WTC11 (cell line): ENCODE results near the gene DENND6A.

ENCODE experiments used
- ATF1 ChIP-seq: sonication (generic); formaldehyde crosslinking; IDR thresholded peaks from 2 replicates; pipeline ENCODE4 v1.8.1; 2023; ENCODE audit warnings: mild to moderate bottlenecking, moderate library complexity, missing genetic modification reagents
- NR2C2 ChIP-seq: sonication (generic); formaldehyde crosslinking; IDR thresholded peaks from 2 replicates; pipeline ENCODE4 v1.8.0; 2022; ENCODE audit warnings: mild to moderate bottlenecking, missing genetic modification reagents
- TCF7 ChIP-seq: sonication (generic); formaldehyde crosslinking; IDR thresholded peaks from 2 replicates; pipeline ENCODE4 v1.8.0; 2022; ENCODE audit warnings: mild to moderate bottlenecking, low read depth, missing genetic modification reagents, moderate library complexity
- ZBTB21 ChIP-seq: sonication (generic); formaldehyde crosslinking; IDR thresholded peaks from 2 replicates; pipeline ENCODE4 v1.8.1; 2023; ENCODE audit warnings: mild to moderate bottlenecking, missing genetic modification reagents, borderline replicate concordance
- TF ChIP-seq, protein P1 (sequence below): sonication (generic); formaldehyde crosslinking; IDR thresholded peaks from 2 replicates; pipeline ENCODE4 v1.8.0; 2023; ENCODE audit warnings: missing genetic modification reagents, mild to moderate bottlenecking, borderline replicate concordance
- TF ChIP-seq, protein P2 (sequence below): fragments of 200-600 bp; IDR thresholded peaks from 2 replicates; pipeline ENCODE4 v1.8.0; 2022; ENCODE audit warnings: antibody characterized with exemption
- TF ChIP-seq, protein P3 (sequence below): fragments of 250-450 bp; sonication (Bioruptor Pico); IDR thresholded peaks from 2 replicates; pipeline ENCODE4 v1.9.0; 2021; ENCODE audit warnings: mild to moderate bottlenecking
- TF ChIP-seq, protein P4 (sequence below): sonication (generic); formaldehyde crosslinking; IDR thresholded peaks from 2 replicates; pipeline ENCODE4 v1.8.0; 2022; ENCODE audit warnings: mild to moderate bottlenecking, missing genetic modification reagents
- TF ChIP-seq, protein P5 (sequence below): fragments of 250-450 bp; sonication (Bioruptor Pico); IDR thresholded peaks from 2 replicates; pipeline ENCODE4 v2.1.2; 2022; ENCODE audit warnings: mild to moderate bottlenecking, moderate library complexity

DNA sequence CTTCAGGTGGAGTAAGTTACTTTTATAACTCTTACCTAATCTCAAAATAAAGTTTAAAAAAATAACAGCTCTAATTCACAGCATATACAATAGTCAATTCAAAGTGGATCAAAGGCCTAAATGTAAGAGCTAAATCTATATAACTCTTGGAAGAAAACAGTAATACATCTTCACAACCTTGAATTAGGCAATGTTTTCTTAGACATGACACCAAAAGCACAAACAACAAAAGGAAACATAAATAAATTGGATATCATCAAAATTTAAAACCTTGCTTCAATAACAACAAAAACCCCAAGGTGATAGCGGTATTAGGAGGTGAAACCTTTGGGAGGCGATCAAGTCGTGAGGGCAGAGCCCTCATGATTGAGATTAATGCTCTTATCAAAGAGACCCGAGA, 12.8 kb downstream of the DENND6A start:
- TF ChIP-seq, protein P1, sequence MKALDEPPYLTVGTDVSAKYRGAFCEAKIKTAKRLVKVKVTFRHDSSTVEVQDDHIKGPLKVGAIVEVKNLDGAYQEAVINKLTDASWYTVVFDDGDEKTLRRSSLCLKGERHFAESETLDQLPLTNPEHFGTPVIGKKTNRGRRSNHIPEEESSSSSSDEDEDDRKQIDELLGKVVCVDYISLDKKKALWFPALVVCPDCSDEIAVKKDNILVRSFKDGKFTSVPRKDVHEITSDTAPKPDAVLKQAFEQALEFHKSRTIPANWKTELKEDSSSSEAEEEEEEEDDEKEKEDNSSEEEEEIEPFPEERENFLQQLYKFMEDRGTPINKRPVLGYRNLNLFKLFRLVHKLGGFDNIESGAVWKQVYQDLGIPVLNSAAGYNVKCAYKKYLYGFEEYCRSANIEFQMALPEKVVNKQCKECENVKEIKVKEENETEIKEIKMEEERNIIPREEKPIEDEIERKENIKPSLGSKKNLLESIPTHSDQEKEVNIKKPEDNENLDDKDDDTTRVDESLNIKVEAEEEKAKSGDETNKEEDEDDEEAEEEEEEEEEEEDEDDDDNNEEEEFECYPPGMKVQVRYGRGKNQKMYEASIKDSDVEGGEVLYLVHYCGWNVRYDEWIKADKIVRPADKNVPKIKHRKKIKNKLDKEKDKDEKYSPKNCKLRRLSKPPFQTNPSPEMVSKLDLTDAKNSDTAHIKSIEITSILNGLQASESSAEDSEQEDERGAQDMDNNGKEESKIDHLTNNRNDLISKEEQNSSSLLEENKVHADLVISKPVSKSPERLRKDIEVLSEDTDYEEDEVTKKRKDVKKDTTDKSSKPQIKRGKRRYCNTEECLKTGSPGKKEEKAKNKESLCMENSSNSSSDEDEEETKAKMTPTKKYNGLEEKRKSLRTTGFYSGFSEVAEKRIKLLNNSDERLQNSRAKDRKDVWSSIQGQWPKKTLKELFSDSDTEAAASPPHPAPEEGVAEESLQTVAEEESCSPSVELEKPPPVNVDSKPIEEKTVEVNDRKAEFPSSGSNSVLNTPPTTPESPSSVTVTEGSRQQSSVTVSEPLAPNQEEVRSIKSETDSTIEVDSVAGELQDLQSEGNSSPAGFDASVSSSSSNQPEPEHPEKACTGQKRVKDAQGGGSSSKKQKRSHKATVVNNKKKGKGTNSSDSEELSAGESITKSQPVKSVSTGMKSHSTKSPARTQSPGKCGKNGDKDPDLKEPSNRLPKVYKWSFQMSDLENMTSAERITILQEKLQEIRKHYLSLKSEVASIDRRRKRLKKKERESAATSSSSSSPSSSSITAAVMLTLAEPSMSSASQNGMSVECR (CRISPR knock-in tag), result no peak
- no peak for TF ChIP-seq TCF7 (CRISPR knock-in tag)
- no peak for TF ChIP-seq NR2C2 (CRISPR knock-in tag)
- TF ChIP-seq, protein P2, sequence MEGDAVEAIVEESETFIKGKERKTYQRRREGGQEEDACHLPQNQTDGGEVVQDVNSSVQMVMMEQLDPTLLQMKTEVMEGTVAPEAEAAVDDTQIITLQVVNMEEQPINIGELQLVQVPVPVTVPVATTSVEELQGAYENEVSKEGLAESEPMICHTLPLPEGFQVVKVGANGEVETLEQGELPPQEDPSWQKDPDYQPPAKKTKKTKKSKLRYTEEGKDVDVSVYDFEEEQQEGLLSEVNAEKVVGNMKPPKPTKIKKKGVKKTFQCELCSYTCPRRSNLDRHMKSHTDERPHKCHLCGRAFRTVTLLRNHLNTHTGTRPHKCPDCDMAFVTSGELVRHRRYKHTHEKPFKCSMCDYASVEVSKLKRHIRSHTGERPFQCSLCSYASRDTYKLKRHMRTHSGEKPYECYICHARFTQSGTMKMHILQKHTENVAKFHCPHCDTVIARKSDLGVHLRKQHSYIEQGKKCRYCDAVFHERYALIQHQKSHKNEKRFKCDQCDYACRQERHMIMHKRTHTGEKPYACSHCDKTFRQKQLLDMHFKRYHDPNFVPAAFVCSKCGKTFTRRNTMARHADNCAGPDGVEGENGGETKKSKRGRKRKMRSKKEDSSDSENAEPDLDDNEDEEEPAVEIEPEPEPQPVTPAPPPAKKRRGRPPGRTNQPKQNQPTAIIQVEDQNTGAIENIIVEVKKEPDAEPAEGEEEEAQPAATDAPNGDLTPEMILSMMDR, result no peak
- no peak for TF ChIP-seq ATF1
- TF ChIP-seq, protein P3, sequence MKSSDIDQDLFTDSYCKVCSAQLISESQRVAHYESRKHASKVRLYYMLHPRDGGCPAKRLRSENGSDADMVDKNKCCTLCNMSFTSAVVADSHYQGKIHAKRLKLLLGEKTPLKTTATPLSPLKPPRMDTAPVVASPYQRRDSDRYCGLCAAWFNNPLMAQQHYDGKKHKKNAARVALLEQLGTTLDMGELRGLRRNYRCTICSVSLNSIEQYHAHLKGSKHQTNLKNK, result no peak
- no peak for TF ChIP-seq ZBTB21
- TF ChIP-seq, protein P4, sequence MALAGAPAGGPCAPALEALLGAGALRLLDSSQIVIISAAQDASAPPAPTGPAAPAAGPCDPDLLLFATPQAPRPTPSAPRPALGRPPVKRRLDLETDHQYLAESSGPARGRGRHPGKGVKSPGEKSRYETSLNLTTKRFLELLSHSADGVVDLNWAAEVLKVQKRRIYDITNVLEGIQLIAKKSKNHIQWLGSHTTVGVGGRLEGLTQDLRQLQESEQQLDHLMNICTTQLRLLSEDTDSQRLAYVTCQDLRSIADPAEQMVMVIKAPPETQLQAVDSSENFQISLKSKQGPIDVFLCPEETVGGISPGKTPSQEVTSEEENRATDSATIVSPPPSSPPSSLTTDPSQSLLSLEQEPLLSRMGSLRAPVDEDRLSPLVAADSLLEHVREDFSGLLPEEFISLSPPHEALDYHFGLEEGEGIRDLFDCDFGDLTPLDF (CRISPR knock-in tag), result no peak
- TF ChIP-seq, protein P5, sequence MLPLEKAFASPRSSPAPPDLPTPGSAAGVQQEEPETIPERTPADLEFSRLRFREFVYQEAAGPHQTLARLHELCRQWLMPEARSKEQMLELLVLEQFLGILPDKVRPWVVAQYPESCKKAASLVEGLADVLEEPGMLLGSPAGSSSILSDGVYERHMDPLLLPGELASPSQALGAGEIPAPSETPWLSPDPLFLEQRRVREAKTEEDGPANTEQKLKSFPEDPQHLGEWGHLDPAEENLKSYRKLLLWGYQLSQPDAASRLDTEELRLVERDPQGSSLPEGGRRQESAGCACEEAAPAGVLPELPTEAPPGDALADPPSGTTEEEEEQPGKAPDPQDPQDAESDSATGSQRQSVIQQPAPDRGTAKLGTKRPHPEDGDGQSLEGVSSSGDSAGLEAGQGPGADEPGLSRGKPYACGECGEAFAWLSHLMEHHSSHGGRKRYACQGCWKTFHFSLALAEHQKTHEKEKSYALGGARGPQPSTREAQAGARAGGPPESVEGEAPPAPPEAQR (CRISPR knock-in tag), result no peak
